HG02610 (cell line): ENCODE measurements around the gene SNORC.
"Not testable (repeated sequence)": the region's sequence is repeated elsewhere in the genome, so short reads cannot be mapped to it uniquely, and the experiment has no call there.

Experiments
- ATAC-seq: cut with Tn5 transposase; IDR thresholded peaks from one replicate; pipeline ENCODE4 v1.9.1; 2021; ENCODE audit warnings: mild to moderate bottlenecking, moderate library complexity; ENCODE audit not compliant: unreplicated experiment

The SNORC gene

DNA sequence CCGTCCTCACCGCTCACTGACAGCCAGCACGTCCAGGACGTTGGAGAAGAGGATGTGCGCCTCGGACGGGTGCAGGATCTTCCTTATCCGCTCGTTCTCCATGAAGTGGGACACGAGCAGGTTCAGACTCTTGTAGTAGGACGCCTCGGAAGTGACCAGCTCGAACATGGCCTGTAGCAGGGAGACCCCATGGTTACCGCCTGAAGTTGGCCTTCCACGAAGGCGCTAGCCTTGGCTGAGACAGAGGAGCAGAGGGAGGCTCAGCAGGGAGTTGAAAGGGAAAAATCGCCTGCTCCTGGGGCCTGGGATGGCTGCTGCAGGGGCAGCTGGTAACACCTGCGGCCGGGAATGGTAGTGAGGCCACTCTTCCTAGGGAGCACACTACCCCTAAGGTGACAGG, 24.7 kb downstream of the SNORC start:
- no peak for ATAC-seq

GRCh38 chr2:232896111-232896510, 26.0 kb downstream of the SNORC start:
- ATAC-seq = no peak

- no peak for ATAC-seq
Observed at GRCh38 chr2:232896720-232897597, 26.9 kb downstream of the SNORC start.

GRCh38 chr2:232897598-232898408, 27.7 kb downstream of the SNORC start:
- no peak for ATAC-seq

GRCh38 chr2:232898592-232899543, 28.8 kb downstream of the SNORC start:
- no peak for ATAC-seq

- no peak for ATAC-seq
Observed at GRCh38 chr2:232900811-232901735, 31.0 kb downstream of the SNORC start.

DNA sequence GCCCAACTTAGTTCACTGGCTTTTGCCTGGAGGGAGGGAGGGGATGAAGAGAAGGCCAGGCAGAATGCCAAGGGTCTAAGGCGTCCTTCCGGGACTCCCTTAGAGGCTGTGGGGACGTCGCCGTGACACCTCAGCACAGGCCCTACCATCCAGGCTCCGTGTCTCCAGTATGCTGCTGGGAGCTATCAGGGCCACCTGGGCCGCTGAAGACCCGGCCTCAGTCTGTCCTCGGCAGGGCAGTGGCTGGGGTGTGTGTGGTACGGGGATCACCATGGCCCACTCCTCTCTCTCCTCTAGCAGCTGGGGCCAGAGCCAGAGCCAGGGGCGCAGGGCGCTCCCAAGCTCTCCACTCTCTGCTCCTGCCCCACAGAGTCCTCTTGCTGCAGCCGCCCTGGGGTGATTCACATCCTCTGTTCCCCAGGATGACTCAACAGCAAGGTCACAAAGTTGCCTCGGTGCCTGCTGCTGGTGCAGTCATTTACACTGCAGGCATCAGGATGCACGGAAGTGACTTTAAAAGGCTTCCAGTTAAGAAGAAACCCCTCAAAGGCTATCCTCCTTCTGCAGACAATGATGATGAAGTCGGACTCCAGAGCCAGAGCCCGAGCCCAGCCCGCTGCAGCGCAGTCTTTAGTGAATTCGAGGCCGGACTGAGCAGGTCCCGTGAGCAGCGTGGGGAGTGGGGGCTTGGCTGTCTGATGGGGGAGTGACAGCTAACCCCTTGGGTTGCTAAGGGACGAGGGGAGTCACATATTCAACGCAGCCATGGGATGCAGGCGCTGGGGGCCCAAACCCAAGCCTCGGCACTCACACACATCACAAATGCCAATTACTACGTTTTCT, 31.9 kb downstream of the SNORC start:
- no peak for ATAC-seq

DNA sequence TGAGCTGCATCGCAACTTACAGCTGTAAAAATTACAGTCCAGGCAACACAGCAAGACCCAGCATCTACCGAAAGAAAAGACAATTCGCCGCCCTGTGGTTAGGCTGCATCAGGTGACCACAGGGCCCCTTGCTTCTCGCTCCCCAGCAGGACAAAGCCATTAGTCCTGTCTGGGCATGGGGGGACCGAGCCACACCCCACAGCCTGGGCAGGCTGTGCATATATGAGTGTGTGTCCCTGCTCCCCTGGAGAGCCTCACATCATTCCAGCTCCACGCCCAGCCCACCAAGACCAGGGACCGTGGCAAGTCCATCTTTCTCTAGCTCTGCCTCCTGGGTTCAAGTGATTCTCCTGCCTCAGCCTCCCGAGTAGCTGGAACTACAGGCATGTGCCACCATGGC, 33.9 kb downstream of the SNORC start:
- no peak for ATAC-seq

DNA sequence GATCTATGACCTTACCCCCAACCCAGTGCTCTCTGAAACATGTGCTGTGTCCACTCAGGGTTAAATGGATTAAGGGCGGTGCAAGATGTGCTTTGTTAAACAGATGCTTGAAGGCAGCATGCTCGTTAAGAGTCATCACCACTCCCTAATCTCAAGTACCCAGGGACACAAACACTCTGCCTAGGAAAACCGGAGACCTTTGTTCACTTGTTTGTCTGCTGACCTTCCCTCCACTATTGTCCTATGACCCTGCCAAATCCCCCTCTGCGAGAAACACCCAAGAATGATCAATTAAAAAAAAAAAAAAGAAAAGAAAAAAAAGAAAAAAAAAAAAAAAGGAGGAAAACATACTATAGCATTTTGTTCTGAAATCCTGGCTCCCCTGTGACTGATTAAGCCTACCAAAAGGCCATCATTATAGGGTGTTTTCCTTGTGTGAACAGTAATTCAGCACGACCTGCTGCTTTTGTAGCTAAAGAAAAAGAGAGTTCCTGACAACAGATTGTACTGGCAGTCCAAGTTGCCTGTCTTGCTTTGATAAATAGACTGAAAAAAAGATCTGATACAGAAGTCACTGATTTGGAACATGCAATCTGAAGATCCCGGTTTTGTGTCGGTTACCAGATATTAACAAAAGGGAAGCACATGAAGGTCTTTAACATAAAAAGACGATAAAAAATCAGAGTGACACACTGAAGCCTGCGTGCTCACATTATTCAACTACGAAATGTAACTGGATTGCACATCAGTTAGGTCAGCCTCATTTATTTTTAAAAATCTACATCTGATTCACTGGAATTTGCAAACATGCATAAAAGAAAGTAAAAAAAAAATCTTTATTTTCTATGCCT, 37.0 kb downstream of the SNORC start:
- ATAC-seq = not testable (repeated sequence)

DNA sequence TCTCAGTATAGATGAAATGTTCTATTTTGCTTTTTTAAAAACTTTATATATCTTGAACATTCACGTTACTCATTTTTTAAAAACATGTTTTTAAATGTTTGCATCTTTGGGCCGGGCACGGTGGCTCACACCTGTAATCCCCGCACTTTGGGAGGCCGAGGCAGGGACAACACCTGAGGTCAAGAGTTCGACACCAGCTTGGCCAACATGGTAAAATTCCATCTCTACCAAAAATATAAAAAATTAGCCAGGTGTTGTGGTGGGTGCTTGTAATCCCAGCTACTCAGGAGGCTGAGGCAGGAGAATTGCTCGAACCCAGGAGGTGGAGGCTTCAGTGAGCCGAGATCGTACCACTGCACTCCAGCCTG, 37.6 kb downstream of the SNORC start:
- not testable (repeated sequence) for ATAC-seq

DNA sequence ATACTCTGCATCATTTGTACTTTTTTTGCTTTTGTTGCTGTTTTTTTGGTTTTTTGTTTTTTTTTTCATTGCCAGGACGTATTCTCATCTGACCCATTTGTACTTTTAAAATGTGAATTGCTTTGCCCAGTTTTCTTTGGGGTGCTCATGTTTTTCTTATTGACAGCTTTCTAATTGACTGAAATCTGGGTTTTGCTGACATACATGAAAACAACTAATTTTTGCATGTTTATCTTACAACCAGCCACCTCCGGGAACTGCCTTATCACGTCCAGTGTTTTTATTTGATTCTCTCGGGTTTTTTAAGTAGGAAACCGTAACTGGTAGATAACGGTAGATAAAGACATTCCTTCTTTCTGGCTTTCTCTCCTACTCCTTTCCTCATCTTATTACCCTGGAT, 38.6 kb downstream of the SNORC start:
- ATAC-seq = no peak

GRCh38 chr2:232910376-232910775, 40.3 kb downstream of the SNORC start:
- ATAC-seq = no peak

- no peak for ATAC-seq
Observed at GRCh38 chr2:232911712-232912277, 41.7 kb downstream of the SNORC start.

DNA sequence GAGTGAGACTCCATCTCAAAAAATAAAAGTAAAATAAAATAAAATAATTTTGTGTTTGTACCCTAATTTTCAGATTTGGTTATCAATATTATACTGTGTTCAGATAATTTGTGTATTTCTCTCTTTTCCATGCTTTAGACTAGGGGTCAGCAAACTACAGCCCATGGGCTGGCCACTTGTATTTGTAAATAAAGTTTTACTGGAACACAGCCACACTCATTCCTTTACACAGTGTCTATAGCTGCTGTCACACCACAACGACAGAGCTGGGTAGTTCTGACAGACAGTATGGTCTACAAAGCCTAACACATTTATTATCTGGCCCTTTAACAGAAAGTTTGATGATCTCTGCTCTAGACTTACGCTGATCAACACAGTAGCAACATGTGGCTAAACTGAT, 43.8 kb downstream of the SNORC start:
- ATAC-seq = no peak

- ATAC-seq = no peak
Observed at GRCh38 chr2:232919141-232919540, 49.1 kb downstream of the SNORC start.

DNA sequence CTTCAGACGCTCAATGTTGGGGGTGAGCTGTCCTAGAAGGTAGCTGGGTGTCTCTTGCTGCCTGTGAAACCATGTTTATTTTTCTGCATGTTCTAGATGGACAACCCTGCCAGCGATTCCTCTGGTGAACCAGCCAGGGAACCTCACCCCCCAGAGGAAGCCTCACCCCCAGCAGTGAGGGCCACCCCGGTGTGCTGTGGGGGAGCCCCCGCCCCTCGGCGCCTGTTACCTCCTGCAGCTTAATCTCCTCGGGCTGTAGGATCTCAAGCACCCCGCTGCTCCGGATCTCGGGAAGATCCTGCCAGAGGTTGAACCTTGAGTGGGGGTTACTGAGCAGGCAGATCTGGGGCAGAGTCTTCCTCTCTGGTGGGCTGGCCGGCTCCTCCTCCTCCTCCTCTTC, 50.0 kb downstream of the SNORC start:
- ATAC-seq = no peak

DNA sequence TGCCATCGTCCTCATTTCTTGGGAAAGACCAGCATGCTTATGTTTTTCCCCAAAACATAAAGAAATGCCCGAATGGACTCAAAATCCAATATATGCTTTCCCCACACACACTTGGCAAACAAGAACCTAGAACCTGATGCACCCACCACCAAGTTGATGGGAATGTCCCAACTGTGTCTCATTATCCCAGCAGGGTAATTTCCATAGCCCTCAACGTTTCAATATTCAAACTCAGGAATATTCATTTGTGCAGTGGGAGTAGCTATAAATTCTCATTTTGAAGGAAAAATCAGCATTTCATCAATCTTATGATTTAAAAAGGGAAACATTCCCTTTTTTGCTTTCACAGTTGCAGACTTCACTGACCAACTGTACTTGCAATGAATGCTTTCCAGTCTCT, 50.7 kb downstream of the SNORC start:
- ATAC-seq = no peak

- ATAC-seq = no peak
Observed at GRCh38 chr2:232924433-232924832, 54.4 kb downstream of the SNORC start.
